DMS114 treated with DMSO at 0.1 percent for 48 hours (cell line): ENCODE results near the gene PTPN18.
"Not testable (repeated sequence)": the region's sequence is repeated elsewhere in the genome, so short reads cannot be mapped to it uniquely, and the experiment has no call there.

Experiments
- DNase-seq: peaks from one replicate; lab custom pipeline; 2025; ENCODE audit not compliant: unreplicated experiment; lab: John Stamatoyannopoulos, UW

PTPN18 gene, protein sequence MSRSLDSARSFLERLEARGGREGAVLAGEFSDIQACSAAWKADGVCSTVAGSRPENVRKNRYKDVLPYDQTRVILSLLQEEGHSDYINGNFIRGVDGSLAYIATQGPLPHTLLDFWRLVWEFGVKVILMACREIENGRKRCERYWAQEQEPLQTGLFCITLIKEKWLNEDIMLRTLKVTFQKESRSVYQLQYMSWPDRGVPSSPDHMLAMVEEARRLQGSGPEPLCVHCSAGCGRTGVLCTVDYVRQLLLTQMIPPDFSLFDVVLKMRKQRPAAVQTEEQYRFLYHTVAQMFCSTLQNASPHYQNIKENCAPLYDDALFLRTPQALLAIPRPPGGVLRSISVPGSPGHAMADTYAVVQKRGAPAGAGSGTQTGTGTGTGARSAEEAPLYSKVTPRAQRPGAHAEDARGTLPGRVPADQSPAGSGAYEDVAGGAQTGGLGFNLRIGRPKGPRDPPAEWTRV

DNA sequence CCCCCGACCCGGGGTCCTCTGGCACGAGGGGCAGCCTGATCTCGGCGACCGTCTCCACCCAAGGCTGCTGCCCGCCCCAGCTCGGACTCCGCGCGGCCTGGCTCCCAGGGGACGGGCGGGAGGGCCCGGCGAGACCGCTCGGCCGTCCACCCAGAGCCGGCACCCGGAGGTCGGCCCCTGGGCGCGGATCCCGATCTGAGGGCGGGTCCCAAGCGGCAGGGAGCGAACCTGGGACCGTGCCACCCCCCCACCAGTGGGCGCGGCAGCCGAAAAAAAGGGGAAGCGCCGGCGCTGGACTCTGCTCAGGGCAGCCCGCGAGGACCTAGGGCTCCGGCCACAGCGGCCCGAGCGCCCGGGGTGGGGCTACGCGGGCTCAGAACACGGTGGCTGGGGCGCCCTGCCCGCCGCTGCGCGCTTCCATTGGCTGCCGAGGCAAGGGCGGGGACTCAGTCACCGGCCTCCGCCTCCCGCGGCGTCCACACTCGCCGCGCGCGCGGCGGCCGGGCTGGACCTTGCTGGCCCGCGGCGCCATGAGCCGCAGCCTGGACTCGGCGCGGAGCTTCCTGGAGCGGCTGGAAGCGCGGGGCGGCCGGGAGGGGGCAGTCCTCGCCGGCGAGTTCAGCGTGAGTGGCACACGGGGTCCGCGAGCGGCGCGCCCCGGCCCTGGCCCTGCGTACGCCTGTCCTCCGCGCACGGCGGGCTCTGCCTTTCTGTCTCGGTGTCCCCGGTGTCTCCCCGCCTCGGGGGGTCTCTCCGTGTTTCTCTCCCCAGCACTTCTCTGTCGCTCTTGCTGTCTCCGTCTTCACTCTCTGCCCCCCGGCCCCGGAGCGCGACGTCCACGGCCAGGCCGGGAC, at the start of gene PTPN18:
Gene PTPN18 (plus strand): TSS at position 479 of the 854 bp plus-strand sequence. CDS start 52 bp downstream, at position 531.
- peak; percentile 17 for DNase-seq

DNA sequence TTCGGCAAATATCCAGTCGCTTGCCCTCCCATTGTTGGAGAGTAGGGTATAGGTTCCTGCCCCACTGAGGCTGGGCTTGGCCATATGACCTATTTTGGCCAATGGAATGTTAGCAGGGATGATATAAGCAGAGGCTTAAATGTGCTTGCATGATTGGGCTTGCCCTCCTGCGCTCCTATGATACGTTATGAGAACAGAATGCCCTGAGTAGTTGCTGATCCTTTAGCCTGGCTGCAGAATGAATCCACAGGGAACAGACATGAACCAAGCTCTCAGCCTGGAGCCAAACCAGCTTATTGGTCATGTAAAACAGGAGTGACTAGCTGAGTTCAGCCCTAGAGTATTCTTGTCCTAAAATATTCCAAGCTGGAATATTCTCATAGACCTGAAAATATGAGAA, 48.0 kb upstream of the PTPN18 start:
- no peak for DNase-seq

DNA sequence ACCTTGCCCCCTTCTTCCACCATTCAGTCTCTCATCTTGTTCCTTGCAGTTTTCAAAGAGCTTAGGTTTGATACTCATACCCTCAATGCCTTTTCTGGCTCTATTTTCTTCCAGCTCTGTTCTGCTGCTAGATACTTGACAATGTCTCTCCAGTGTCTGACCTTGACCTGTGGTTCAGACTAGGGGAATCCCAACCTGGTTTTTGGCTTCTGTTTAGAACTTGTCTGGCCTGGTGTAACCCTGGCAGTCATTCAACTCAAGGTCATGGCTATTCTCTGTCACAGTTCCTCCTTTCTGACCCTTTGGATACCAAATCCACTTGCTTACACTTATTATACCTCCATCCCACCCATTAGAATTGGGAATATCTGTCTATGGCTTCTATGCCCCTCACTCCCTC, 45.0 kb upstream of the PTPN18 start:
- DNase-seq: no peak

GRCh38 chr2:130313812-130314334, 42.0 kb upstream of the PTPN18 start:
- DNase-seq: no peak

GRCh38 chr2:130314377-130314776, 41.5 kb upstream of the PTPN18 start:
- DNase-seq: no peak

GRCh38 chr2:130316596-130316995, 39.3 kb upstream of the PTPN18 start:
- DNase-seq: no peak

- no peak for DNase-seq
Observed at GRCh38 chr2:130318906-130319305, 37.0 kb upstream of the PTPN18 start.

GRCh38 chr2:130319536-130319935, 36.3 kb upstream of the PTPN18 start:
- DNase-seq: no peak

- DNase-seq: no peak
Observed at GRCh38 chr2:130327703-130328527, 27.9 kb upstream of the PTPN18 start.

DNA sequence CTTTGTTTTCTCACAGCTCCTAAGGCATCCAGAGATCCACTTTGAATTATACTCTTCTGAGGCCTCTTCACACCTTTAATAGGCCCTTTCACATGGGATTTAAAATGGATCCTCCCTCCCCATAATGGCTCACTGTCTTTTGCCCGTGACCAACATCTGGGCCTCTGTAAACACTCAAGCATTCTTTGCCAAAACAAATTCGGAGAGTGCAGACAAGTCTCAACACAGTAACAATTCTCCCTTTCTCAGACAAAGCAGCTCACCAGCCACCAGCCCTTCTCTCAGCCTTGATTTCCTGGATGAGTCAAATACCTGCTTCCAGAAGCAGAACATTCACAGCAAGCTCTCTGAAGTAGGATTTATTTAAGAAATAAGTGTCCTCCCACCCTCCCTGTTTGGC, 27.1 kb upstream of the PTPN18 start:
- no peak for DNase-seq

DNA sequence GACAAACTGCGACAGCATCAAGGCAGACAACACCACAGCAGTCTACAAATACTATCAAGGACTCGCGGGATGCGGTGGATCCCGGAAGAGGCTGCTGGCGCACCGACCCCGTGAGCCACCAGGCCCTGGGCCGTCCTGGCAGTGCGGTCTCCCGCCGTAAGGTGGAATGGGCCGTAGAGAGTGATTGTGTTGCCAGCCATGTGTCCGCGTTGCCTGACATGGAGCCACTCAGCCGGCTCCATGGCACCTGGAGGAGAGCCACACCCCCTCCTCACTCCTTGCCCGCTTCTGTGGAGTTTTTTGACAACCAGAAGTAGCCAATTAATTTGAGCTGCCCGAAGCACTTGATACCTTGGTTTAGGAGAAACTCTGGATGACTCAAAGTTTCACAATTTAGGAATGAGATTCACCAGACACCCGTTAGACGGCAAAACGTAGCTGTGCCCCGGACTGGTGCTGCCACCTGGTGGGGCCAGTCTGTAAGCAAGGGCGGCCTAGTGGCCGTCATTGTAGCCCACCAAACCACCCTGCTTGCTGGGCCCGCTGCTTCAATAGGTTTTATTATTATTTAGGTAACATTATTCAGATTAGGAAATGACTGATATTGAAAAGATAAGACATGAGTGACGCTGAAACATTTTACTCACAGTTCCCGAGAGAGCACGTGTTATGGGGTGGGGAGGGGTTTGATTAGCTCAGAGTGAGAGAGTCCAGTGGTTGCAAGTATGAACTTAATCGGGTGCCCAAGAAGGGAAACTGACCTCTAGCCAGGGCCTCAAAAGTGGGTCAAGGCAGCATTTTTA, 23.4 kb upstream of the PTPN18 start:
- peak; percentile 21 for DNase-seq

DNA sequence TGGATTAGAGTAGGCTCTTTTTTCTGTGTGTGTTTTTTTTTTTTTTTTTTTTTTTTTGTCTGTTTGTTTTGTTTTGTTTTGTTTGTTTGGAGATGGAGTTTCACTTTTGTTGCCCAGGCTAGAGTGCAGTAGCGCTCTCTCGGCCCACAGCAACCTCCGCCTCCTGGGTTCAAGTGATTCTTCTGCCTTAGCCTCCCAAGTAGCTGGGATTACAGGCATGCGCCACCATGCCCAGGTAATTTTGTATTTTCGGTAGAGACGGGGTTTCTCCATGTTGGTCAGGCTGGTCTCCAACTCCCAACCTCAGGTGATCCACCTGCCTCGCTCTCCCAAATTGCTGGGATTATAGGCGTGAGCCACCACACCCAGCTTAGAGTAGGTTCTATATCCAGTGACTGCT, 22.6 kb upstream of the PTPN18 start:
- not testable (repeated sequence) for DNase-seq

- DNase-seq: no peak
Observed at GRCh38 chr2:130334026-130334425, 21.8 kb upstream of the PTPN18 start.

- no peak for DNase-seq
Observed at GRCh38 chr2:130335226-130335625, 20.6 kb upstream of the PTPN18 start.

- DNase-seq: no peak
Observed at GRCh38 chr2:130336150-130336876, 19.5 kb upstream of the PTPN18 start.

DNA sequence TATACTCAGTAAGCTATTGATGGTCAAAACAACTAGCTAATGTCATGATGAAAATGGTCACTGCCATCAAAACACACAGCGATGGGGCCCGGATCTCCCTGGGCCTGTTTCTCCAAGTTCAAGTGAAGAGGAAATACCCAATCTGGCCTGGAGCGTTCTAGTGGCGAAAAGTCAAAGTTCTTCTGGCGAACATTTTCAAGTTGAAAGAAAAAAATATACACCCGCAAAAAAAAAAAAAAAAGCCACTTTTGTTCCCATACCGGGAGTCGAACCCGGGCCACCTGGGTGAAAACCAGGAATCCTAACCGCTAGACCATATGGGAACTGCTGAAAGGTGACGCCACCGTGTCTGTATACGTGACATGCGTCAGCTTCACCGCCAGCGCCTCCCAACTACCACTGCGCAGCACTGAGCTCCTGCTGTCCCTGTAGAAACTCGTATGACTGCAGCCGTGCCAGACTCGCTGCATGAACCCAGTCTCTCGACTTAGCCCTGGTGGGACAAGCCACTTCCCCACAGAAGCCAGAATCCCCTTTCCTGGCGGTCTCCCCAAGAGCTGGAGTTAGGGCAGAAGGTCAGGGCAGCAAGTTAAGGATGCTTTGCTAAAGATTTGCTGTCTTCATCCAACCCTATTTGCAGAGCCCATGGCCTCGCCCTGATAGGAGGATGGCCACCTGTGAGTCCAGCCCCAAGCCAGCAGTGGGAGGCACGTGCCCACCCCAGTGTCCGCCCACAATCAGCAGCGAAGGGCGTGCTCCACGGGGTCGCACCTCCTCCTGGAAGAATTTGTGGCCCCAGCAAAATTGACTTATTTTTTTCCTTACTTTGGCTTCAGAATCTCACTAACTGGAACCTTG, 18.8 kb upstream of the PTPN18 start:
- DNase-seq: peak; percentile 36

- DNase-seq: no peak
Observed at GRCh38 chr2:130337735-130338325, 18.0 kb upstream of the PTPN18 start.

- no peak for DNase-seq
Observed at GRCh38 chr2:130338793-130339345, 17.0 kb upstream of the PTPN18 start.
